ENCODE data around the gene QARS1.

GRCh38 chr3:49111347-49111746 is 6.8 kb upstream of the QARS1 start:
- TF ChIP-seq, protein P1, sequence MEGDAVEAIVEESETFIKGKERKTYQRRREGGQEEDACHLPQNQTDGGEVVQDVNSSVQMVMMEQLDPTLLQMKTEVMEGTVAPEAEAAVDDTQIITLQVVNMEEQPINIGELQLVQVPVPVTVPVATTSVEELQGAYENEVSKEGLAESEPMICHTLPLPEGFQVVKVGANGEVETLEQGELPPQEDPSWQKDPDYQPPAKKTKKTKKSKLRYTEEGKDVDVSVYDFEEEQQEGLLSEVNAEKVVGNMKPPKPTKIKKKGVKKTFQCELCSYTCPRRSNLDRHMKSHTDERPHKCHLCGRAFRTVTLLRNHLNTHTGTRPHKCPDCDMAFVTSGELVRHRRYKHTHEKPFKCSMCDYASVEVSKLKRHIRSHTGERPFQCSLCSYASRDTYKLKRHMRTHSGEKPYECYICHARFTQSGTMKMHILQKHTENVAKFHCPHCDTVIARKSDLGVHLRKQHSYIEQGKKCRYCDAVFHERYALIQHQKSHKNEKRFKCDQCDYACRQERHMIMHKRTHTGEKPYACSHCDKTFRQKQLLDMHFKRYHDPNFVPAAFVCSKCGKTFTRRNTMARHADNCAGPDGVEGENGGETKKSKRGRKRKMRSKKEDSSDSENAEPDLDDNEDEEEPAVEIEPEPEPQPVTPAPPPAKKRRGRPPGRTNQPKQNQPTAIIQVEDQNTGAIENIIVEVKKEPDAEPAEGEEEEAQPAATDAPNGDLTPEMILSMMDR (IDR thresholded peaks at IDR 0.05), result no peak
- no peak for TF ChIP-seq POLR2A (IDR thresholded peaks at IDR 0.05)

Measured in testis (tissue), 2 donors.